ENCODE results near the gene FARS2.

FARS2 gene

DNA sequence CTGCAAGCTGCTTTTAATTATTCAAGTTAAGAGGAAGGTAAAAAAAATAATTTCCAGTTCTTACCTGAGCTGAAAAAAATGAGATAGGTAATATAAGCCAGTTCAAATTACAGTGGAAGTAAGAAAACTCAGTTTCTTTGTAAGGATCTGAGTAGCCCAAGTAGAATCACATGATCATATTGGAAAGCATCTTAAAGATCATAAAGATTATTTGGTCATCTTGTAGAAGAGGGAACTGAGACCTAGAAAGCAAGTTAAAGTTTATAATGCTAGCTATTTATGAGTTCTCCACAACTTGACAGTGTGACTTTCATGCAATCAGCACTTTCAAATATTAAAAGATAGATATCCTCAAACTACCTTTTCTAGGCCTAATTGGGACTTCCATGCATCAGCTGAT lies 80.5 kb downstream of the FARS2 start:
- no peak for DNase-seq
- H3K27me3 ChIP-seq (replicated peaks in 2 of 5; ENCODE audit: control insufficient read depth in 4 of 5, insufficient read depth in 5 of 5, low read length in 4 of 5), result no peaks in the 10 kb centered on the region
- no peaks in the 10 kb centered on the region for H3K9me3 ChIP-seq (ENCODE audit: control extremely low read depth in 1 of 5, control insufficient read depth in 4 of 5, insufficient read depth in 2 of 5, low read depth in 1 of 5, low read length in 4 of 5)
- no peak overlapping the region for H3K27ac ChIP-seq (ENCODE audit: insufficient read depth in 1 of 2, low read depth in 1 of 2, low read length in 2 of 2, poor library complexity in 1 of 2, severe bottlenecking in 2 of 2)
- no peak overlapping the region for H3K4me3 ChIP-seq (ENCODE audit: control insufficient read depth in 1 of 7, extremely low read depth in 1 of 7, insufficient read depth in 4 of 7, low read depth in 2 of 7, low read length in 6 of 7)
- H3K36me3 ChIP-seq (ENCODE audit: control insufficient read depth in 4 of 4, insufficient read depth in 4 of 4, low read length in 3 of 4), result no peaks in the 10 kb centered on the region
- no peaks in the 10 kb centered on the region for H3K4me1 ChIP-seq (ENCODE audit: control extremely low read depth in 1 of 4, control insufficient read depth in 4 of 4, insufficient read depth in 4 of 4, low read length in 3 of 4)
- ChIA-PET POLR2A (no interaction called here), CTCF (interaction anchor here (1.4 kb wide), 1 partner anchor 10 kb away, joined by 3 read pairs; no protein-coding TSS in a partner anchor)

DNA sequence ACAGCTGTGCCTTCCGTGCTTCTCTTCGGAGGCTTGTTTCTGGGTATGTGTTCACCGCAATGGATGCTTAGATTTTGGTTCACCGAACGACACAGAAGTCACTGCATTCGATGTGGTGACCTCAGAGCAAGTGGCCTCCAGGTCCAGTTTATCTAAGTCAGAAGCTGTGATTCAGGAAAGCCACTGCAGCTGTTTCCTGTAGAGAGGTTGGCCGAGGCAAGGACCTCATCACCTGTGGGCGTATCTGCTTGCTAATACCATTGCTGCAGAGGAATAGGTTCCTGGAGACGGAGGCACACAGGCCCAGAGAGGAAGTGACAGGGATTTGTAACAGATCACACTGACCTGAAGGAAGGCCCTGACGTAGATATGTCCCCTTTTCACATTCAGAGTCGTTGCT lies 82.7 kb downstream of the FARS2 start:
- H3K9me3 ChIP-seq (ENCODE audit: control extremely low read depth in 1 of 5, control insufficient read depth in 4 of 5, insufficient read depth in 2 of 5, low read depth in 1 of 5, low read length in 4 of 5), result peaks cover 0 to 2% (median 0%) of the 10 kb centered on the region in 5 experiments
- H3K4me3 ChIP-seq (ENCODE audit: control insufficient read depth in 1 of 7, extremely low read depth in 1 of 7, insufficient read depth in 4 of 7, low read depth in 2 of 7, low read length in 6 of 7), result no peak overlapping the region
- no peaks in the 10 kb centered on the region for H3K4me1 ChIP-seq (ENCODE audit: control extremely low read depth in 1 of 4, control insufficient read depth in 4 of 4, insufficient read depth in 4 of 4, low read length in 3 of 4)
- POLR2A ChIA-PET, result no interaction called here
- H3K27ac ChIP-seq (ENCODE audit: insufficient read depth in 1 of 2, low read depth in 1 of 2, low read length in 2 of 2, poor library complexity in 1 of 2, severe bottlenecking in 2 of 2), result no peak overlapping the region
- H3K36me3 ChIP-seq (ENCODE audit: control insufficient read depth in 4 of 4, insufficient read depth in 4 of 4, low read length in 3 of 4), result peaks cover 0 to 2% (median 0%) of the 10 kb centered on the region in 4 experiments
- 81% methylated on average over 11 of the region's 11 CpGs for WGBS (ENCODE audit: insufficient coverage)
- CTCF ChIA-PET, result interaction anchor here (0.8 kb wide), 1 partner anchor 9 kb away, joined by 3 read pairs; no protein-coding TSS in a partner anchor
- no peaks in the 10 kb centered on the region for H3K27me3 ChIP-seq (replicated peaks in 2 of 5; ENCODE audit: control insufficient read depth in 4 of 5, insufficient read depth in 5 of 5, low read length in 4 of 5)
- no peak for DNase-seq

DNA sequence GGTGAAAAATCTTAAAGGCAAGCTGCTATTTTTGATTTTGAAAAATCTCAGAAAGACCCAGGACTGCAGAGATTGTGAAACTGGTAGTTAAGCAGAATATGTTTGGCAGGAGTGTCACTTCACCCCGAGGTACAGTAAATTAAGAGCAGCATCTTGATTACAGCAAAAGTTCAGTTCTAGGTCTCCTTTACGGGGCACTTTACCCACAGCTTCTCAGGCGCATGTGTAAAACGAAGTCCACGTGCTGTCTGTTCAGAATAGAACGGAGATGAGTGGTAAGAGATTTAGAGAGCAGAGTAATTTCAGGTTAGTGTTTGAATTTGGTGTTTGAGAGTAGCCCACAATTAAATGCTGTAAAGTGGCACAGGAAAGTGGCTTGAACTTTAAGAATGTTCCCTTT lies 84.0 kb downstream of the FARS2 start:
- Histone ChIP-seq H3K4me3 (ENCODE audit: control insufficient read depth in 1 of 7, extremely low read depth in 1 of 7, insufficient read depth in 4 of 7, low read depth in 2 of 7, low read length in 6 of 7) (no peak overlapping the region), H3K9me3 (ENCODE audit: control extremely low read depth in 1 of 5, control insufficient read depth in 4 of 5, insufficient read depth in 2 of 5, low read depth in 1 of 5, low read length in 4 of 5) (peaks cover 0 to 2% (median 0%) of the 10 kb centered on the region in 5 experiments), H3K27me3 (replicated peaks in 2 of 5; ENCODE audit: control insufficient read depth in 4 of 5, insufficient read depth in 5 of 5, low read length in 4 of 5) (no peaks in the 10 kb centered on the region), H3K36me3 (ENCODE audit: control insufficient read depth in 4 of 4, insufficient read depth in 4 of 4, low read length in 3 of 4) (peaks cover 0 to 2% (median 0%) of the 10 kb centered on the region in 4 experiments), H3K27ac (ENCODE audit: insufficient read depth in 1 of 2, low read depth in 1 of 2, low read length in 2 of 2, poor library complexity in 1 of 2, severe bottlenecking in 2 of 2) (no peak overlapping the region), H3K4me1 (ENCODE audit: control extremely low read depth in 1 of 4, control insufficient read depth in 4 of 4, insufficient read depth in 4 of 4, low read length in 3 of 4) (no peaks in the 10 kb centered on the region)
- CTCF ChIA-PET, result no interaction called here
- DNase-seq, result no peak
- POLR2A ChIA-PET, result interaction anchor here (0.7 kb wide), 1 partner anchor 75 kb away, joined by 3 read pairs; no protein-coding TSS in a partner anchor
- WGBS (ENCODE audit: insufficient coverage), result 97% methylated on average over 5 of the region's 6 CpGs

DNA sequence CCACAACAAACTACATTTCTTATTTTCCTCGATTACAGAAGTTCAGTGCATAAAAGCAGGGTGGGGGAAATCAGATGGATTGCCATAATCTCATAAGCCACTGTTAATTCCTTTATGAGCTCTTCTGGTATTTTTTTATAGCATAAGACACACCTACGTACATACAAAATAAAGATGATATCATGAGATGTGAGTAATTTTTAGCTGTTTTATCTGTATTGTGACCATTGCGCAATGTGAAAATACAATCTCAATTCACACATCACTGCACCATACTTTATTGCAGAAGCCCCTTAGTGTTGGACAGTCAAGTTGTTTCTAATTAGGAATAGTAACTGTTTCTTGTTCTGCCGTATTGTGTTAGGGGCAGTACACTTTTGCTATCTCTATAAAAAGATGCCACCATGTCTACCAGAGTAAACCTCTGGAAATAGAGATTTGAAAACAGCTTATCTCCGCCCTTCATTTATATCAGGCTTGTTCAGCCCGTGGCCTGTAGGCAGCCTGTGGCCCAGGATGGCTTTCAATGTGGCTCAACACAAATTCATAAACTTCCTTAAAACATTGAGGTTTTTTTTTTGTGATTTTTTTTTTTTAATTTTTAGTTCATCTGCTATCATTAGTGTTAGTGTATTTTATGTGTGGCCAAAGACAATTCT lies 90.4 kb downstream of the FARS2 start:
- Histone ChIP-seq H3K27me3 (replicated peaks in 2 of 5; ENCODE audit: control insufficient read depth in 4 of 5, insufficient read depth in 5 of 5, low read length in 4 of 5) (no peaks in the 10 kb centered on the region), H3K4me1 (ENCODE audit: control extremely low read depth in 1 of 4, control insufficient read depth in 4 of 4, insufficient read depth in 4 of 4, low read length in 3 of 4) (no peaks in the 10 kb centered on the region), H3K27ac (ENCODE audit: insufficient read depth in 1 of 2, low read depth in 1 of 2, low read length in 2 of 2, poor library complexity in 1 of 2, severe bottlenecking in 2 of 2) (no peak overlapping the region), H3K4me3 (ENCODE audit: control insufficient read depth in 1 of 7, extremely low read depth in 1 of 7, insufficient read depth in 4 of 7, low read depth in 2 of 7, low read length in 6 of 7) (no peak overlapping the region), H3K9me3 (ENCODE audit: control extremely low read depth in 1 of 5, control insufficient read depth in 4 of 5, insufficient read depth in 2 of 5, low read depth in 1 of 5, low read length in 4 of 5) (peaks cover 0 to 2% (median 0%) of the 10 kb centered on the region in 5 experiments), H3K36me3 (ENCODE audit: control insufficient read depth in 4 of 4, insufficient read depth in 4 of 4, low read length in 3 of 4) (peaks cover 0 to 2% (median 0%) of the 10 kb centered on the region in 4 experiments)
- DNase-seq, result peak in 2 of 3 donors; percentile 28 to 58
- CTCF ChIA-PET, result interaction anchor here (0.7 to 1.4 kb wide), 2 partner anchors 10 to 92 kb away, joined by 3 read pairs; no protein-coding TSS in a partner anchor
- POLR2A ChIA-PET, result no interaction called here
- WGBS (ENCODE audit: insufficient coverage), result 67% methylated on average over 1 of the region's 6 CpGs

DNA sequence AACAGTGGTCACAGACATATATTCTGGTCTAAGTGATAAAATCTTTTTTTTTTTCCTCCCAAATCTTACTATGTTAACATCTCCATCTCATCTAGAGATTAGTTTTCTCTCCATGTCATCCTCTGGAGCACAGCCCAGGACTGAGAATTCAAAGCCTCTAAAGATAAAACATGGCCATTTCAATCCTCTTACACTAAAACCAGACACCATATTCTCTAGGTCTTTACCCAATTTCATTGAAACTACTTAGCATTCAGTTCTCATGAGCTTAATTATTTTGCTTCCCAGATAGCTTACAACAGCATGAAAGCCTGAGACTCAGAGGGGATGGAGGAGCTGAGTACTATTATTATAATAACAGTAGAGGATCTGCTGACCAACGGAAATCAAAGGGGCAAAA lies 92.7 kb downstream of the FARS2 start:
- POLR2A ChIA-PET, result interaction anchor here (0.6 kb wide), 1 partner anchor 1923 kb away, joined by 4 read pairs; no protein-coding TSS in a partner anchor
- Histone ChIP-seq H3K4me1 (ENCODE audit: control extremely low read depth in 1 of 4, control insufficient read depth in 4 of 4, insufficient read depth in 4 of 4, low read length in 3 of 4) (no peaks in the 10 kb centered on the region), H3K9me3 (ENCODE audit: control extremely low read depth in 1 of 5, control insufficient read depth in 4 of 5, insufficient read depth in 2 of 5, low read depth in 1 of 5, low read length in 4 of 5) (no peaks in the 10 kb centered on the region), H3K27ac (ENCODE audit: insufficient read depth in 1 of 2, low read depth in 1 of 2, low read length in 2 of 2, poor library complexity in 1 of 2, severe bottlenecking in 2 of 2) (no peak overlapping the region), H3K27me3 (replicated peaks in 2 of 5; ENCODE audit: control insufficient read depth in 4 of 5, insufficient read depth in 5 of 5, low read length in 4 of 5) (no peaks in the 10 kb centered on the region), H3K36me3 (ENCODE audit: control insufficient read depth in 4 of 4, insufficient read depth in 4 of 4, low read length in 3 of 4) (no peaks in the 10 kb centered on the region), H3K4me3 (ENCODE audit: control insufficient read depth in 1 of 7, extremely low read depth in 1 of 7, insufficient read depth in 4 of 7, low read depth in 2 of 7, low read length in 6 of 7) (no peak overlapping the region)
- DNase-seq, result no peak
- CTCF ChIA-PET, result interaction anchor here (0.6 to 1.2 kb wide), 3 partner anchors 25 to 497 kb away, joined by 3 to 4 read pairs (median 3); no protein-coding TSS in a partner anchor
- WGBS (ENCODE audit: insufficient coverage), result no CpG with 5 or more reads among the region's 1 CpG

DNA sequence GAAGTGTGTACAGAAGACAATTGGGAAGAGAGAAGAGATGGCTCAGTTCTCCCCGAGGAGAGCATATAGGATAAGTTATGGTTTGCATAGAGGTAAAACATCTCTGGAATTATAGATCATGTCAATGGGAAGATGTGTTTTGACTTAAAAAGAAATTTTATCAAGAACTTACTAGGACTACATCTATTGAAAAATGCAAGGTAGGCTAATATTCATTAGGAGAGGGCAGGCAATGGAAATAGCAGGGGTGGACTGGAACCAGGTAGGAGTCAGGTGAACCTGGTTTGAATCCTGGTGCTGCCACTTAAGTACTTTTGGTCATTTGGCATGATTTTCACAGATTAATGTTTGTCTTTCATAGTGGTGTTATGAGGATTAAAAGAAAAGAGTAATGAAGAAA lies 96.2 kb downstream of the FARS2 start:
- DNase-seq, result no peak
- ChIA-PET CTCF (no interaction called here), POLR2A (interaction anchor here (0.6 kb wide), 1 partner anchor 74 kb away, joined by 3 read pairs; no protein-coding TSS in a partner anchor)
- Histone ChIP-seq H3K4me3 (ENCODE audit: control insufficient read depth in 1 of 7, extremely low read depth in 1 of 7, insufficient read depth in 4 of 7, low read depth in 2 of 7, low read length in 6 of 7) (no peak overlapping the region), H3K4me1 (ENCODE audit: control extremely low read depth in 1 of 4, control insufficient read depth in 4 of 4, insufficient read depth in 4 of 4, low read length in 3 of 4) (no peaks in the 10 kb centered on the region), H3K27ac (ENCODE audit: insufficient read depth in 1 of 2, low read depth in 1 of 2, low read length in 2 of 2, poor library complexity in 1 of 2, severe bottlenecking in 2 of 2) (no peak overlapping the region), H3K27me3 (replicated peaks in 2 of 5; ENCODE audit: control insufficient read depth in 4 of 5, insufficient read depth in 5 of 5, low read length in 4 of 5) (no peaks in the 10 kb centered on the region), H3K36me3 (ENCODE audit: control insufficient read depth in 4 of 4, insufficient read depth in 4 of 4, low read length in 3 of 4) (no peaks in the 10 kb centered on the region), H3K9me3 (ENCODE audit: control extremely low read depth in 1 of 5, control insufficient read depth in 4 of 5, insufficient read depth in 2 of 5, low read depth in 1 of 5, low read length in 4 of 5) (no peaks in the 10 kb centered on the region)
- 100% methylated on average over 1 of the region's 1 CpG for WGBS (ENCODE audit: insufficient coverage)

DNA sequence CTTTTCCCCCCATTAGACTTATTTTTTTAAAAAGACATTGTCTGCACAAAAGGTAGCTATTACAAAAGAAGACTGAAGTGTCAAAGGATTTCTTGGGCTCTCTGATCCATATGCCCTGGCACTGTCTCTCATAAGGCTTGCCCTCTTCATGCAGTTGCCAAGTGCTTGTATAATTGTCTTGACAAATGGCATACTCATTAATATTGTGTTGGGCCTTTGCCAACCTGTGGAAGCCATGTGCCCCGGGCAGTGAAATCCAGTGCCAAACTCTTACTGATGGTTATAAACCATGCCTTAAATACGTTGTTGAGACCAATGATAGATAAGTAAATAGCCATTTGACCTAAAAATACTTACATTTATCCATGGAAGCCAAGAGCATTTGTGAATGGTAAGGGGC lies 98.1 kb downstream of the FARS2 start:
- POLR2A ChIA-PET, result interaction anchor here (0.6 kb wide), 1 partner anchor 535 kb away, joined by 3 read pairs; no protein-coding TSS in a partner anchor
- no peak overlapping the region for H3K4me3 ChIP-seq (ENCODE audit: control insufficient read depth in 1 of 7, extremely low read depth in 1 of 7, insufficient read depth in 4 of 7, low read depth in 2 of 7, low read length in 6 of 7)
- H3K9me3 ChIP-seq (ENCODE audit: control extremely low read depth in 1 of 5, control insufficient read depth in 4 of 5, insufficient read depth in 2 of 5, low read depth in 1 of 5, low read length in 4 of 5), result no peaks in the 10 kb centered on the region
- no CpG with 5 or more reads among the region's 2 CpGs for WGBS (ENCODE audit: insufficient coverage)
- peaks cover 0 to 2% (median 0%) of the 10 kb centered on the region in 4 experiments for H3K36me3 ChIP-seq (ENCODE audit: control insufficient read depth in 4 of 4, insufficient read depth in 4 of 4, low read length in 3 of 4)
- no peak for DNase-seq
- no peak overlapping the region for H3K27ac ChIP-seq (ENCODE audit: insufficient read depth in 1 of 2, low read depth in 1 of 2, low read length in 2 of 2, poor library complexity in 1 of 2, severe bottlenecking in 2 of 2)
- no peaks in the 10 kb centered on the region for H3K27me3 ChIP-seq (replicated peaks in 2 of 5; ENCODE audit: control insufficient read depth in 4 of 5, insufficient read depth in 5 of 5, low read length in 4 of 5)
- CTCF ChIA-PET, result no interaction called here
- H3K4me1 ChIP-seq (ENCODE audit: control extremely low read depth in 1 of 4, control insufficient read depth in 4 of 4, insufficient read depth in 4 of 4, low read length in 3 of 4), result no peaks in the 10 kb centered on the region
